BJ (cell line): ENCODE results near the gene LY6G6D. TPM values are rescaled to one million over a fixed set of nuclear protein-coding genes. Genes with fewer than 3 reads are reported as not detected.

ENCODE experiments used
- CTCF ChIA-PET: fragments of 350-600 bp; formaldehyde crosslinking; extraction: SDS; loops from one replicate; lab custom pipeline; 2021; ENCODE audit warnings: antibody characterized with exemption, inconsistent platforms; lab: Yijun Ruan, JAX
- POLR2A ChIA-PET: fragments of 300-600 bp; sonication (Branson Sonifier 250); formaldehyde crosslinking; extraction: SDS; loops from one replicate; lab custom pipeline; 2021; ENCODE audit warnings: antibody characterized with exemption; lab: Charles Lee
- DNase-seq: peaks from one replicate; pipeline ENCODE4 v3.0.0-alpha.2; 2011; ENCODE audit warnings: low read depth
- H3K27me3 ChIP-seq: 2 replicates; pipeline ENCODE4 v1.6.0; 2011; ENCODE audit warnings: low read length; ENCODE audit not compliant: control insufficient read depth, insufficient read depth
- H3K36me3 ChIP-seq: 2 replicates; pipeline ENCODE4 v1.5.1; 2011; ENCODE audit warnings: low read length; ENCODE audit not compliant: control insufficient read depth, insufficient read depth
- H3K4me3 ChIP-seq: 2 replicates; pipeline ENCODE4 v1.5.1; 2011; ENCODE audit warnings: low read depth, mild to moderate bottlenecking, control low read depth, low read length
- CTCF ChIP-seq: IDR thresholded peaks from 2 replicates; pipeline ENCODE4 v1.5.1; 2011; ENCODE audit warnings: low read depth, mild to moderate bottlenecking, control low read depth, inconsistent platforms, low read length, moderate library complexity; ENCODE audit not compliant: insufficient read depth
- polyA plus RNA-seq: library from polyadenylated mRNA; depleted of rRNA; stranded (reverse); fragments of >200 nt; gene quantifications from 2 replicates; pipeline ENCODE4 v1.2.3, GENCODE V29; 2011

The LY6G6D gene
- polyA plus RNA-seq, 1 experiment = not detected

- Histone ChIP-seq H3K27me3 (no peaks in the 10 kb centered on the region), H3K36me3 (peaks cover 9% of the 10 kb centered on the region; the same call in 1 of the 2 replicates), H3K4me3 (no peak overlapping the region)
- TF ChIP-seq CTCF = no peak
- POLR2A ChIA-PET = no interaction called here
- no peak for DNase-seq
- CTCF ChIA-PET = interaction anchor here (1.0 kb wide), 1 partner anchor 276 kb away, joined by 3 read pairs; no protein-coding TSS in a partner anchor
Observed at GRCh38 chr6:31676322-31676903, 38.7 kb upstream of the LY6G6D start.

- Histone ChIP-seq H3K4me3 (no peak overlapping the region), H3K27me3 (no peaks in the 10 kb centered on the region), H3K36me3 (peaks cover 6% of the 10 kb centered on the region; the same call in 1 of the 2 replicates)
- DNase-seq = no peak
- TF ChIP-seq CTCF = no peak
- CTCF ChIA-PET = interaction anchor here (1.0 kb wide), 1 partner anchor 276 kb away, joined by 3 read pairs; no protein-coding TSS in a partner anchor
- POLR2A ChIA-PET = no interaction called here
Observed at GRCh38 chr6:31676904-31677303, 38.2 kb upstream of the LY6G6D start.

GRCh38 chr6:31677955-31678354 is 37.2 kb upstream of the LY6G6D start:
- H3K27me3 ChIP-seq = no peaks in the 10 kb centered on the region
- no peak for DNase-seq
- POLR2A ChIA-PET = no interaction called here
- CTCF ChIA-PET = no interaction called here
- H3K36me3 ChIP-seq = peaks cover 3% of the 10 kb centered on the region; the same call in 1 of the 2 replicates
- no peak overlapping the region for H3K4me3 ChIP-seq
- no peak for TF ChIP-seq CTCF

GRCh38 chr6:31680226-31681134 is 34.7 kb upstream of the LY6G6D start, which contains the start of gene LY6G5C:
TSS of gene LY6G5C (minus strand) at chr6:31681067. CDS start at chr6:31680373, 694 bp downstream.
- H3K27me3 ChIP-seq = no peaks in the 10 kb centered on the region
- peaks cover 2% of the 10 kb centered on the region; the same call in 1 of the 2 replicates for H3K36me3 ChIP-seq
- ChIA-PET POLR2A (interaction anchor here (0.6 kb wide), 1 partner anchor 161 kb away, joined by 3 read pairs; no protein-coding TSS in a partner anchor), CTCF (interaction anchor here (0.6 to 3.2 kb wide), 18 partner anchors 9 to 605 kb away, joined by 3 to 15 read pairs (median 4); partner anchors contain the start of genes ABHD16A, CLIC1 and LSM2)
- DNase-seq = peak; percentile 67
- peak; percentile 75 for TF ChIP-seq CTCF
- H3K4me3 ChIP-seq = peak within 1 kb of the TSS; percentile 39
